IPS-11a (cell line): ENCODE data around the gene LRP2.
"Not testable (repeated sequence)": the region's sequence is repeated elsewhere in the genome, so short reads cannot be mapped to it uniquely, and the experiment has no call there.

Experiments
- H3K4me3 ChIP-seq: one replicate; pipeline ENCODE4 v1.5.1; 2013; ENCODE audit warnings: low read depth, low read length, control low read depth

LRP2 gene

DNA sequence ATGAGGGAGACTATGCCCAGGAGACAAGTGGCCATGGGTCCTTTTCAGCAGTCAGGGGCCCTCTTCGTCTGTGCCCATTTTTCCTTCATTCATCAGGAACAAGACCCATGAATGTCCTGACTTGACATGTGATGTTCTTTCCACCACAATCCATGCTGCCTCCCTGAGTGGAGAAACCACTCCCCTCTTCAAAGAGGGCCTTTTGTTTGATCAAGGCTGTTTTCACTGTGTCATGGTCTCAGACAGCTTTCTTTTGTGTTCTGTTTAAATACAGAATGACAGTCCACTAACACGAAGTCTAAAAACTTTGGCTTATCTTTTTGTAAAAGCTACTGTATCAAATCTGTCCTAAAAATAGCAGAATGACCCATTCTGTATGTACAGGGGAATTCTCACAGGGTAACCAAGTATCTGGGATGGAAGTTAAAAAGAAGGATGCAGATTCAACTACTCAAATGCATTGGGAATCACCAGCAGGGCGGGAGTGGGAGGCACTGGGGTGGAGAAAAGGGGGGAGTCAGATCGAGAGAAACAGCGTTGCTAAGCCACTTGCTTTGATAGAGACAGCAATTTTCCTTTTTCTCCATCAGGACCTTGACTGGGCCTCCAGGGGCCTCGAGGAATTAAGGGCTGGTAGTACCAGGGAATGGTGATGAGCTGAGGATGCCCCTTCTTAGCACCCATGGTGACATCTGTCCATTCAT lies 13.9 kb downstream of the LRP2 start:
- no peak overlapping the region for H3K4me3 ChIP-seq

DNA sequence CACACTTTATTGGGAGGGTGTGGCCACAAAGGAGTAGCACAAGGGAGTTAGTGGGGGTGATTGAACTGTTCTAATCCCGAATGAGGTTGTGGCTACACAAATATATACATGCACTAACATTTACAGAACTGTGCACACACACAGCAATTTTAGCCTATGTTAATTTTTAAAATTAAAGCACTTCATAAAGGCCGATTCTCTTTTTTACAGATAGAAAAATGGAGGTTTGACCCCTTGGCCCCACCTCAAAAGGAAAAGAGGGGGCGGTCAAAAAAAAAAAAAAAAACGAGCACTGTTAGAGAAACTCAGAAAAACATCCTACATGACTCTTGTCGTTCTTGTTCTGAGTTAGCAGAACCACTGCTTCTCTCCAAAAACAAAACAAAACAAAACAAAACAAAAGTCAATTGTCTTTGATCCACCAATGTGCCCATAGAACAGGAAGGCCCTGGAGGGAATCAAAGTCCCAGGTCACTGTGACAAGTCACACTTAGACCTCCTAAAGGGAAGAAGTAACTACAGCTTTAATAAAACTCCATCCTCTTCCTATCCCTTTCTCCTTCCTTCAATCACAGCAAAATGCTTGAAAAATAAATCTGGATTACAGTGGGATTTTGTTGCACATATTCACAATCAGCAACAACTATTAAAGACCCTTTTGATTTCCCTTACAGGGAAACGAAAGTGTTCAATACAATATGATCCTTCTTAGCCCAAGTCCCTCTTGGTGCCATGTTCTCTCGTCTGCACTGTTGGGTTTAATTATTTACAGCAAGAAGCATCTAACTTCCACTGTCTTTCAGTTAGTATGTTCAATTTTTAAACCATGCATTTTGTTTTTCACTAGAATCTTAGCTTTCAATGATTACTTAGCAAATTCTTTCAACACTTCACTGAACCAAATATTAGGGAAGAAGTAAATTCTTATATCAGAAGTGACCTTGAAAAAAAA lies 16.6 kb downstream of the LRP2 start:
- no peak overlapping the region for H3K4me3 ChIP-seq

DNA sequence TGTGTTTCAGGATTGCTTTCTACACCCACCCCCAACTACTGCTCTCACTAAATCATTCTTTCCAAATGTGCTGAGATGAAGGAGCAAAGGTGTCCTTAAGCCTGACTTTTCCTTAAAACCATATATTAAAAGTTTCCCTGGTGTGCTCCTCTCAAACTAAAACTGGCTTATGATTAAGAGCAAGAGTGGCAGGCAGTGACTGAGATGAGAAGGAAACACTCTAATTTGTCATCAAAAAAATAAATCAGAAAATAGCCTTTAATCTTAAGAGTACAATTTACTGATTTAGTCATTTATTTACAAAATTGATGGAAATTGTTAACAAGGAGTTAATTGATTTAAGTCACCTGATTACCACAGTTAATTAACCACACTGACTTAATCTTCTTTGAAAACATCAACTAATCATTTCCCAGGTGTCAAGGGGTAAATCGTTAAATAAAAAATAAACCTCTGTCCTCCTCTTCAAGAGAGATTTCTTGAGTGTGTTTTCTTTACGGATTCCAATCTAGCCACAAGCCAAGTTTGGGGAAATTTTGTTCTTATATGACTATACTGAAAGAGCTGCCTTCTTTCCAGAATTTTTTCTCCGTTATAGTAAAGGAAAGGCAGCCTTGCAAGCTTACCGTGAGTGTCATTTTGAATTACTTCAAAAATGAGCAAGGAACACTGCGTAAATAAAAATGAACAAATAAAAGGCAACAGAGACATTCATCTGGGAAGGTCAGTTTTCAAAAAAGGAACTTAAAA lies 17.4 kb downstream of the LRP2 start:
- H3K4me3 ChIP-seq, result no peak overlapping the region

DNA sequence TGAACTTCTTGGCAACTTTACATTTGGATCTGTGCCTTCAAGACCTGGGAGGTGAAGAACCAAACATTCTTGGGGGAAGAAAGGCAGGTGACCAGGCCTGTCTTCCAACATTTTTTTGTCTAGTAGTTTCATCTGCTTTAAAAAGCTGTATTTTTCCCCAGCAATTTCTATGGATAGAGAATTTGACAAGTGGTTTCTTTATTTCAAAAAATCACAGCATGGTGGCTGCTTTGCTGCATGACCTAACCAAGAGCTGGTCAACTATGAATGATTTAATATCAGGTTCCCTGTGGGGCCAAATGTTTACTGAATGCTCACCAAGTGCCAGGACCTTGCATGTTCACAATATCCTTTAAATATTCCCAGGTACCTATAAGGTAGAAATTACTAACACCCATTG lies 19.1 kb downstream of the LRP2 start:
- no peak overlapping the region for H3K4me3 ChIP-seq

DNA sequence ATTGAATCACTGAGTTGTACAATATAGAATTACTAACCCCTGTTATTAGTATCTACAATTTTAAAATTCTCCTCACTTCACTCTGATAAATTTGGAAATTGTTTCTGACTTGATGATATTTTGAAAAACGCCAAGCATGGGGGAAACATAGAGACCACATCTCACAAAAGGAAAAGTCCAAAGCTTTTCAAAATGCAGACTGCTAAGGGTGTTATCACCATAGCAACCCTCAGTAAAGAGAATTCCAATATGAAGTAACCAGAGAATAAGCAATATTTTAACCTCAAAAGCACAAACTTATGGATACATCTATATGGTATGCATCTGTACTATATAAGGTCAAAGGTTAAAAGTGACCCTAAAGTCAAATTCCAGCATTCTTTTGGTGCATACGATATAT lies 22.7 kb downstream of the LRP2 start:
- H3K4me3 ChIP-seq, result no peak overlapping the region

DNA sequence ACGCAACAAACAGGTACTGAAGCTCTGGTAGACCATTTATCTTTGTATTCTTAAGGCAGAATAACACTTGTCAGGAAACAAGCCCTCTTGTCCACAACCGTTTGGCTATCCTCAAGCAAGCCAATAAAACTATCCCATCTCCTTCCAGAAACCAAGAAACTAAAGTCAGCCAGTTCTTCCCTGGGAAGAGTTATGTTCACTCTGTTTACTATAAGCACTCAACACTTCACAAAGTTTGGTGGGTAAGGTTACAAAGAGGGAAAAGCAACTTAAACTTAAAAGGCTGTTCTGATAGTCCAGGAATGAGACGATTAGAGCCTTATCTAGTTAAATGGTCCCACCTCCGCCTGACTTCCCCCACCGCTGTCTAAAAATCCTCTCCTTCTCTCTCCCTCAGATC lies 25.6 kb downstream of the LRP2 start:
- no peak overlapping the region for H3K4me3 ChIP-seq

DNA sequence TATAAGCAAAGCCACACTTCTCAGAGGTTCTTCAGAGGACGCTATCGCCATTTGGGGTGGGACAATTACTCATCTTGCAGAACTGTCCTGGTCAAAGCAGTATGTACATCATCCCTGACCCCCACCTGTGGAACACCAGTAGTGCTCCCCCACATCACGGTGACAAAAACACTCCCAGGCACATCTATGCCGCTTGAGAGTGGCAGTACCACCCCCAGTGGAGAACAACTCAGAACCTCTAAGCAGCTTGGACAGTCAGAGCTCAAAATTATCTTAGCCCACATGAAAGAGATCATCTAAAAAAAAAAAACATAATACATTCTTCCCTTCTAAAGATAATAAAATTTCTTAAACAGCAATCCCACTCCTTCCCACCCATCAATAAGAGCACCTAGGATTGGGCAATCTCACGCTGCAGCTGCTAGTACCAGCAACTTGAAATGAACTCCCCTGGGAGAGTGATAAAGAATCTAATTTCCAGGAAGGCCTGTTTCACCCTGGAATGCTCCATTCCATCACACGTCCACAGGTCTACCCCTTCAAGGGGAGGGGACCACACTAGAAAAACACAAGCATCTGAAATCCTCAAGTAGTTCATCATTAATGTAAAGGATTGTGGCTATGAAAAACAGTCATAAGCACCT lies 31.7 kb downstream of the LRP2 start:
- H3K4me3 ChIP-seq, result no peak overlapping the region

DNA sequence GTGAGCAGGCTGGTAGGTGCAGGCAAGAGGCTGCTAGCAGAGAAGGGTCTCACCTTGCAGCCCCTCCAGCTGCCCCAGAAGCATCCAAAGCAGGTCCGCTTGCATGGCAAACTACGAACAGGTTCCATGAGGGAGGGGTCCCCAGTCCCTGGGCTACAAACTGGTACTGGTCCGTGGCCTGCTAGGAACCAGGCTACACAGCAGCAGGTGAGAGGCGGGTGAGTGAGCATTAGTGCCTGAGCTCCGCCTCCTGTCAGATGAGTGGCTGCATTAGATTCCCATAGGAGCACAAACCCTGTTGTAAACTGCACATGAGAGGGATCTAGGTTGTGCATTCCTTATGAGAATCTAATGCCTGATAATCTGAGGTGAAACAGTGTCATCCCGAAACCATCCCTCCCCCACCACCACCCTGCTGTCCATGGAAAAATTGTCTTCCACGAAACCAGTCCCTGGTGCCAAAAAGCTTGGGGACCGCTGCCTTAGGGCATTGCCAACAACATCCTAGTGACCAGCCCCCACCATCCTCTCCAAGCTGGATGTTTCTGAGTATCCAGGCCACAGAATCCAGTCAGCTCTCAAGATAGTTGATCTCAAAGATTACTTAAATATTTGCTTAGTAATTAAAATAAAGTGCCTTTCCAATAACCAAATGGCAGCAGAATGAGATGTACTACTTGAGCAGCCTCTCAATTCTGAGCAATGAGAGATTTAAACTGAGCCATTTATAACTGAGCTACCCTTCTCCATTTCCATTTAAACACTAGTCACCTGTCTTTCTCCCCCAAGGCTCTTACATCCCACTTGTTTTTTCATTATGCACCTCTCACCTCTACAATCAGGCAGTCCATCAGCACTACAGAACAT lies 32.4 kb downstream of the LRP2 start:
- no peak overlapping the region for H3K4me3 ChIP-seq

DNA sequence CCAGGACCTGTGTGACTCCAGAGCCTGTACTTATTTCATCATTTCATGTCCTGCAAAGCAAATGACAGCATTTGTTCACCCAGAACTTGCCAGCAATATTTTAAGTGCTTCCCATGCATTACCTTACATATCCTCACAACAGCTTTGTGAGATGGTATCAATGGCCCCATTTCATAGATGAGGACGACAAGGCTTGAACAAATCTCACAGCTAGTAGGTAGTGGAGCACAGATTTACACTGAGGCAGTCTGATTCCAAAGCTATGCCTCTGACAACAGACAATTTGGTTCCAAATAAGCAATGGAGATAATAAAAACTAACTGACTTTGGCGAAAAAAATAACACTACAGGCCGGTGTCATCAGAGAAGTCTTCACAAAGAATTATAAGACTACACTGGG lies 33.5 kb downstream of the LRP2 start:
- no peak overlapping the region for H3K4me3 ChIP-seq

DNA sequence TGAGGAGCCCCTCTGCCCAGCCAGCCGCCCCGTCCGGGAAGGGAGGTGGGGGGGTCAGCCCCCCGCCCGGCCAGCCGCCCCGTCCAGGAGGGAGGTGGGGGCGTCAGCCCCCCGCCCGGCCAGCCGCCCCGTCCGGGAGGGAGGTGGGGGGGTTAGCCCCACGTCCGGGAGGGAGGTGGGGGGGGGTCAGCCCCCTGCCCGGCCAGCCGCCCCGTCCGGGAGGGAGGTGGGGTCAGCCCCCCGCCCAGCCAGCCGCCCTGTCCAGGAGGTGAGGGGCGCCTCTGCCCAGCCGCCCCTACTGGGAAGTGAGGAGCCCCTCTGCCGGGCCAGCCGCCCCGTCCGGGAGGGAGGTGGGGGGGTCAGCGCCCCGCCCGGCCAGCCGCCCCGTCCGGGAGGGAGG lies 34.5 kb downstream of the LRP2 start:
- H3K4me3 ChIP-seq, result not testable (repeated sequence)

DNA sequence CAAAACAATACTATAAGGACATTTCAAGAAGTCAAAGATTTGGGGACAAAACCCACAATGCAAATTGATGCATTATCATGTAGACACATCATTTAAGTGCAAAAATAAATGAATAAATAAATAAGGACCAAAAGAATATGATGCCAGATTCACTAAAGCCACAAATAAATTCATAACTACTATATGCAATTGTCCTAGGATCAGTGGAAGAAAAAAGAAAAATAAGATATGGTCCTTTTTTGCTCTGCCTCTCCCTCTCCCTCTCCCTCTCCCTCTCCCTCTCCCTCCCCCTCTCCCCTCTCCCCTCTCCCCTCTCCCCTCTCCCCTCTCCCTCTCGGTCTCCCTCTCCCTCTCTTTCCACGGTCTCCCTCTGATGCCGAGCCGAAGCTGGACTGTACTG lies 36.4 kb downstream of the LRP2 start:
- not testable (repeated sequence) for H3K4me3 ChIP-seq

DNA sequence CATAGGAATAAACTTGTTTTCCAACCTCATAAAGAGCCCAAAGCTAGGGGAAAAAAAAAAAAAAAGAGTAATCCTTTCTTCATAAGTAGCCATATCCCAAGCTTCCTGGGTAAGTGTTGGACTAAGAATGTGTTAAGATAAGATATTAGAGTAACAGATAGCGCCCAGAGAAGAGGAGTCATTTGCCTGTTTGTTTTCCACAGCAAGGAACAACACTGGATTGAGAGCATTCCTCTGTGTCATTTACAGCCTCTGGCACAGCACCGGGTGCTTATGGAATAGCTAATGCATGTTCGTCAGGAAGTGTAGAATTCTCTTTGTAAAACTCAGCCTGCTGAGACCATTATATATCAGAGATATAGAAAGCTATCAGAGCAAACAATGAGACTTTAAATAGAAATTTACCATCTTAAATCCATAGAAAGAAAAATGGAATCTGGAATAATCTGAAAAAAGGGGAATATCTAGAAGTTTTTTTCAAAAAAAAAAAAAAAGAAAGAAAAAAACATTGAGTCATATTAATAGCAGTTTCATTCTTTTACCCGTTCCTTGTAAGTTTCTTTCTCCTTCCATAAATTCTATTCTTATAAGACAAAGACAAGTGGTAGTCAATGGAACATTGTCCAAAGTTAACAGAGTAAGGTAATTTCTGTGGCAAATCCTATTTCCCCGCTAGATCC lies 37.6 kb downstream of the LRP2 start:
- H3K4me3 ChIP-seq, result no peak overlapping the region

DNA sequence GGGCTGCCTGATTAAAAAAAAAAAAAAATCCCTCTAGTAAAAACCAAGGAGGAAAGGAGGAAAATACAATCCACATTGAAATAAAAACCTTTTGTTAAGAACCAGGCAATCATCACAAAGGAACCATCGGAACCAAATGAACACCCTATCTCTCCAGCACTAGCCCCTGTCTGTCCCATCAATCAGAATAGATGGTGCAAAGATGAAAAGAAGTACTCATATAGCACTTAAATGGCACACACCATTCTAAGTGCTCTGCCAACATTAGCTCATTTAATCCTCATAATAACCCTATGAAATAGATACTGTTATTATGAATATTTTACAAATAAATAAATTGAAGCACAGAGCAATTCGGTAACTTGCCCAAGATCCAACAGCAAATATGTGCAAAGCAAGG lies 38.5 kb downstream of the LRP2 start:
- no peak overlapping the region for H3K4me3 ChIP-seq

DNA sequence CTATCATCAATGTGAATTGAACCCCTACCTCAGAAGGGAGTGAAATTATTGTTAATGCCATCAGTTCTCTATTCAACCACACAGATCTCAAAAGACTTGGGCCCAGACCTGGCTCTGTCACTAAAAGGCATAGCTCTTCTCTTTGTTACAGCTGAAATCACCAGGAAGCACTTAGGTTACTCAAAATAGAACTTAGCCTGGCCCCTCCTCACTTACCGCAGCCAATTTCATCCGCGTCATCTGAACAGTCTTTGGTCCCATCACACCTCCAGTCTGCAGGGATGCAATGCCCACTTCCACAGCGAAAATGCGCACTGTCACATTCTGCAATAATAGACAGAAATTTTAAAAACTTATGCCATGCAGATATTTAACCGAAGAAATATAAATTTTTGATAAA lies 41.8 kb downstream of the LRP2 start:
- no peak overlapping the region for H3K4me3 ChIP-seq

DNA sequence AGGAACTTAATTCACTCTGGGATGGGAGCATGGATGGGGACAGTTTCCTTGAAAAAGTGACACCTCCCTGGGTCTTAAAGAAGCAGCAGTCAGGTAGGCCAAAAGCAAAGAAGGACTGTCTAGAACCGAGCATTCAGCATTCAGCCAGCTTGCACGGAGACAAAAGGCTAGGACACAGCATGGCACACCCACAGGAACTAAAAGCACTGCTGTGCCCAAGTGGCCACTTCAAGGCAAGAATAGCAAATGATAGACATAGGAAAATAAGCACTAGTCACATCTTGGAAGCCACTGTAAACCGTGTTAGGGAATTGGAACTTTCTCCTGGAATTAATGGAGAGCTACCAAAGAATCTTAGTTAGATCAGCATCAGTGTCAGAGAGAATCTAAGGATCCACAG lies 47.0 kb downstream of the LRP2 start:
- H3K4me3 ChIP-seq, result no peak overlapping the region

DNA sequence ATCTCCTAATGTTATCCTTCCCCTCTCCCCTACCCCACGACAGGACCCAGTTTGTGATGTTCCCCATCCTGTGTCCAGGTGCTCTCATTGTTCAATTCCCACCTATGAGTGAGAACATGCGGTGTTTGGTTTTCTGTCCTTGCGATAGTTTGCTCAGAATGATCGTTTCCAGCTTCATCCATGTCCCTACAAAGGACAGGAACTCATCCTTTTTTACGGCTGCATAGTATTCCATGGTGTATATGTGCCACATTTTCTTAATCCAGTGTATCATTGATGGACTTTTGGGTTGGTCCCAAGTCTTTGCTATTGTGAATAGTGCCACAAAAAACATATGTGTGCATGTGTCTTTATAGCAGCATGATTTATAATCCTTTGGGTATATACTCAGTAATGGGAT lies 54.0 kb downstream of the LRP2 start:
- not testable (repeated sequence) for H3K4me3 ChIP-seq

DNA sequence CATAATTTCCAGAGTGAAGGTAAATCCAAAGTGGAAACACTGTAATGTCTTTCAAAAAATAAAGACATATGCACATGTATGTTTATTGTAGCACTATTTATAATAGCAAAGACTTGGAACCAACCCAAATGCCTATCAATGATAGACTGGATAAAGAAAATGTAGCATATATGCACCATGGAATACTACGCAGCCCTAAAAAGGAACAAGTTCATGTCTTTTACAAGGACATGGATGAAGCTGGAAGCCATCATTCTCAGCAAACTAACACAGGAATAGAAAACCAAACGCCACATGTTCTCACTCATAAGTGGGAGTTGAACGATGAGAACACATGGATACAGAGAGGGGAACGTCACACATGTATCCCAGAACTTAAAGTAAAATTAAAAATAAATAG lies 57.6 kb downstream of the LRP2 start:
- H3K4me3 ChIP-seq, result not testable (repeated sequence)

DNA sequence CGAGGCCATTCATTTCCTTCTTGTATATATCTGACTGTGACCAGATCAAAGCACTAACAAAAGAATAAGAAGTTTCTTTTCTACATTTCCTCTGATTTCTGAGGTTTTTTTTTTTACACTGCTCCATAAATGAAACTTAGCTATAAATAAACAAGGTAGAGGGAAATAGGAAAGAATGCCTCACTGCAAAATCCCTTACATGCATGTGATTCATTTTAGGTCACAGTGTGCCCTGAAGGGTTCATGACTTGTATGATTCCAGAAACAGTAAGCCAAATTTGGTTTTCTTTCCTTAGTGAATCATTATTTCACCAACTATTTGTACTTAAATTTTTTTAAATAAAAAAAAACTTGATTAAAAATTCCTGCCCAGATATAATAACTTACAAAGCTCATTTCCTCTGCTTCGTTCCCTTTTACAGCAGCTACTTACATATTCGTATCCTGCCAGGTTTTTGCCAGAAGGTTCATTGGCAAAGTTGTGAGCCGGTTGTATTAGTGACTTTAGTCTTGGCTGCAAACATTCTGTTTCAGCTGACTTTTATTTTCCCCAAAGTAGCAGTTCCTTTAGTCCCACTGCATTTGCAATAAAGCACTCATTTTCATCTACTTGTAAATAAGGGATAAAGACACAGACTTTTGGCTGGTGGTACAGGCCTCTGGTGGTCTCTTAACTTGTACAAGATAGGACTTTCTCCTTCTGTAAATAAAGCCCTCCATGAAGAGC lies 58.6 kb downstream of the LRP2 start:
- H3K4me3 ChIP-seq, result no peak overlapping the region

DNA sequence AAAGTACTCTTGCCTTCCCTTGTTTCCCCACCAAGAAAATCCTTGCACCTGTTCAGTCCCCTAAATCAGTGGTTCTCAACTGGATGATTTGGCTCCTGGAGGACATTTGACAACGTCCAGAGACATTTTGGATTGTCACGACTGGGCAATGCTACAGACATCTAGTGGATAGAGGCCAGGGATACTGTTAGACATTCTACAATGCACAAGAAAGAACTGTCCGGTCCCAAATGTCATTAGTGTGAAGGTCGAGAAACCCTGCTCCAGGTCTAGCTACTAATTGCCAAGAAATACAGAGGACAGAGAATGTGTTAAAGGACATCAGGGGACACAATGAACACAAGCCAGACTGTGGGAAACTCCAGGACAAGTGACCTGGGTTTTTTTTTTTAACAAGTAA lies 60.0 kb downstream of the LRP2 start:
- H3K4me3 ChIP-seq, result no peak overlapping the region
